Measurements from ENCODE around the gene USH1C. TPM values are rescaled to one million over a fixed set of nuclear protein-coding genes. Genes with fewer than 3 reads are reported as not detected.

Gene USH1C
- polyA plus RNA-seq, 3 donors from 2014 or later: not detected

DNA sequence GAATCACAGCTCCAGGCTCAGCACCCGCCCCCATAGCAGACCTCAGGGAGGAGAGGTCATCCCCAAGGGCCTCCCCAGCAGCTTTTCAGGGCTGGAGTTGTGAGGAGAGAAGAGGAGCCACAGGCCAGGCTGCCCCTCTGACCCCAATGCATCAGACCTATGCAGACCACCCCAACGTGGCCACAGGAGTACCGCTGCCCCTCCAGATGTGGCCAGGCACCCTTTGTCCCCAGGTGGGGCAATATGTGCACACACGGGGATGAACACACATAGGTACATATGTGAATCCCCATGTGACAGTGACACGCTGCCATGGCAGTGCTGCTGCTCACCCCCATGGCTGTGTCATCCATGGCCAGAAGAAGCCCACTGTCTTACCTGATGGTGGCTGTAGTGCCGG, 10.9 kb downstream of the USH1C start:
- no peak overlapping the region for H3K27ac Mint-ChIP-seq
- no peaks in the 10 kb centered on the region for H3K9me3 Mint-ChIP-seq
- no peak overlapping the region for H3K4me3 Mint-ChIP-seq
- no peaks in the 10 kb centered on the region for H3K4me1 Mint-ChIP-seq
- H3K27me3 Mint-ChIP-seq (ENCODE audit: low read depth in 3 of 3): peaks cover 0 to 1% (median 0%) of the 10 kb centered on the region in 3 donors
- no peaks in the 10 kb centered on the region for H3K36me3 Mint-ChIP-seq
- no peak for DNase-seq

DNA sequence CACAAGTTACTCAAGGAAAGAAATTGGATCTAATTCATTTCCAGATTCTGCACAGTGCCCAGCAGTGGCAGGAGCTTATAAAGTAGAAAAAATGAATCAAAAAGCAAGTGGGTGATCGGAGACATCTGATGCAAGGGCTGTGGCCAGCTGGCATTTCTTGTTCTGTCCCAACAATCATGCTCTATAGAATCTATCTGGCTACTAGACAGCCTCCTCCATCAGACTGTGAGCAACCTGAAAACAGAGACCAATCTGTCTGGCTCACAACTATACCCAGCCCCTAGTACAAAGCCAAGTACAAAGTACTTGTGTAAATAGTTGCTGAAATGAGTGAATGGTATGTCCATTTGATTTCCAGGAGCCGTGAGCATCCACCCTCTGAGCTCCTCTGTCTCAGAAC, 11.4 kb downstream of the USH1C start:
- Mint-ChIP-seq H3K4me1 (no peaks in the 10 kb centered on the region), H3K27me3 (ENCODE audit: low read depth in 3 of 3) (peaks cover 0 to 1% (median 0%) of the 10 kb centered on the region in 3 donors), H3K9me3 (no peaks in the 10 kb centered on the region), H3K27ac (no peak overlapping the region), H3K4me3 (no peak overlapping the region), H3K36me3 (no peaks in the 10 kb centered on the region)
- DNase-seq: no peak

DNA sequence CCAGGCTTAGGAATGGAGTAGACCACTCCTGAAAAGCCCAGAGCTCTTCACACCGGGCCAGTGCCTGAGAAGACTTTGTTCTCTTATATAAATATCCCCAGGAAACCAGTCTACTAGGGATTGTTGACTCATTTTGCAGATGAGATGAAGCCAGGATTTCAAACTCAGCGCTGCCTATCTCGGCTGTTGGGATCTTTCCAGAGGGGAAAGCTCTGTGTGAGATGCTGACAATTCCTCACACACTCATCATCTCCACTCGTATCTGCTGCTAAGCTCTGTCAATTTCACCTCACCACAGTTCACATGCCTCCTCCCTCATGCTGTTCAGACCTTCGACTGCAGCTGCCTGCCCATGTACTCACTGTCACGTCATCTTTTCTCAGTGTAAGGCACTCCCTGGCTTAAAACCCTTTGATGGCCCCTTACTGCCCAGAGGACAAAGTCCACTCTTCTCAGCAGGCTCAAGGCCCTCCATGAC, 12.5 kb downstream of the USH1C start:
- DNase-seq: no peak
- Mint-ChIP-seq H3K4me1 (no peaks in the 10 kb centered on the region), H3K9me3 (no peaks in the 10 kb centered on the region), H3K36me3 (no peaks in the 10 kb centered on the region), H3K27ac (no peak overlapping the region), H3K4me3 (no peak overlapping the region), H3K27me3 (ENCODE audit: low read depth in 3 of 3) (peaks cover 0 to 1% (median 0%) of the 10 kb centered on the region in 3 donors)

DNA sequence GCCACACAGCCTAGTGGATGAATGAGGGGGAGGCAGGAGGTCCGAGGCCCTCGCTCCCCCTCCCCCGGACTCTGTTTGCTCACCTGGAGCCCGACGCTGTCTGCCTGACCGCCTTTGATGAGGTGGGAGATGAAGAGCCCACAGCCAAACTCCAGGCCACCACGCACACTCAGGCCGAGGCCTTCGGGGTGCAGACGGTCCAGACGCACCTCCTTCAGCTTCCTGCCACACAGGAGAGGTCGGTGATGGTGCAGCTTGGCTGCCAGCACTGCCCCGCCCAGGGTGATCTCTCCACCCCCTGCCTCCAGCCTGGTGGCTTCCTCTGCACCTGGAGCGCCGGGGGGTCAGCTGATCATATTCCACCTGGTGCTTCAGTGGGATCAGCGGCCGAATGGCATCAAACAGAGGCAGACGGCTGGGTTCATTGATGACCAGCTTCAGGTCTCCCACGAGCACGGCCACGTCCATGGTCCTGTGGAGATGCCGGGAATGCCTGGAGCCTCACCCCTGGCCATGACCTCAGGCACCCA, 13.1 kb downstream of the USH1C start:
- no peaks in the 10 kb centered on the region for H3K4me1 Mint-ChIP-seq
- peaks cover 0 to 1% (median 0%) of the 10 kb centered on the region in 3 donors for H3K27me3 Mint-ChIP-seq (ENCODE audit: low read depth in 3 of 3)
- no peaks in the 10 kb centered on the region for H3K36me3 Mint-ChIP-seq
- no peaks in the 10 kb centered on the region for H3K9me3 Mint-ChIP-seq
- H3K27ac Mint-ChIP-seq: no peak overlapping the region
- H3K4me3 Mint-ChIP-seq: no peak overlapping the region
- no peak for DNase-seq

DNA sequence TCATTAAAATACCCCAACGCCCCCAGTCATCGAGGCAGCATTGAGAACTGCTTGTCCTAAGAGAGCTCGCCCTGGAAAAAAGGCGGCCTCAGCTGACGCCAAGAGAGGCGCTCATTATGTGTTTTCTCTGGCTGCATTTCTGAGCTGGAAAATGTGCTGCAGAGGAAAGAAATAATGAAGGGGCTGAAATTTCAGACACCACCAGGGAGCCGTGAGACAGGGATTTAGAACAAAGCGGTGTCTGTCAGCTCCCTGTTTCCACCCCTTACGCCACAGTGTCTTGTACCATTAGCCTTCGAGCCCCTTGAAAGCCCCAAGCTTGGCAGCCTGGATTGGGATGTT, 14.4 kb downstream of the USH1C start:
- no peak overlapping the region for H3K4me3 Mint-ChIP-seq
- no peaks in the 10 kb centered on the region for H3K4me1 Mint-ChIP-seq
- DNase-seq: no peak
- H3K27ac Mint-ChIP-seq: no peak overlapping the region
- no peaks in the 10 kb centered on the region for H3K36me3 Mint-ChIP-seq
- H3K27me3 Mint-ChIP-seq (ENCODE audit: low read depth in 3 of 3): peaks cover 0 to 1% (median 0%) of the 10 kb centered on the region in 3 donors
- H3K9me3 Mint-ChIP-seq: no peaks in the 10 kb centered on the region

DNA sequence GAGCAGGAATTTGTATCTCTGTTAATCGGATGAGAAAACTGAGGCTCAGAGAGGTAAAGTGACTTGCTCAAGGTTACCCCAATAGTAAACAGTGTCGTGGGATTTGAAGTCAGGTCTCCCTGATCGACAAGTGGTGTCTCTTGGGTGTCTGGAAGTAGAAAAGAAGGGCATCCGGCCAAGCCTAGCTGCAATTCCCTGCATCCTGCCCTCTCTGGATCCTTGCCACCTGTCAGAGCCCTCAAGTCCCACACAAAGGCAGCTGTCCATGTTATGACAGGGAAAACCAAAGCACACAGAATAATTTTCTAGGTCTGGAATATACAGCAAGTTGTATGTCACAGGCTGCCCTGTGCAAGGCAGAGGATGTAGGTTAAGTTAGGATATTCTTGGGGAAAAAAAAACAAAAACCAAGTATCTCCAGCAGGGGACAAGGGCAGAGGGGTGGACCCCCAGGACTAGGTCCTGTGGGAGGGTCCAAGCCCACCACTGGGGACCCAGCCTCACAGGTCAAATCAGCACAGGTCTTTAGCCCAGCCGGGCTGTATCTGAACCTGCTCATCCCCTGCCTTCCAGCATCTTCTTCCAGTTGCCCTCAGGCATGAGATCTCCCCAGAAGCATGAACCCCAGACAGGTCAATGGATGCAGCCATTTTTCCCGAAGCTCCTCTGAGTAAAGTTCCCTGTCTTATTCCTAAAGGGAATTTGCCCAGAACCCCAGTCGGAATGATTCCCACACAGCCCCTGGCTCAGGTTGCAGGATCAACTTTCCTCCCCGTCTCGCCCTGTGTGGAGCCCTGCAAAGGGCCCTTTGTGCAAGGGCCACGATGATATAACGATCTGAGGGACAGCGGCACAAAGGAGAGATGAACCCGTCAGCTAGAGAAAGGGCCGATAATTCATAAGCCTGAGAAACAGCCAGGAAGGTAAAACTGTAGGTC, 15.0 kb downstream of the USH1C start:
- Mint-ChIP-seq H3K4me3 (no peak overlapping the region), H3K27me3 (ENCODE audit: low read depth in 3 of 3) (peaks cover 0 to 1% (median 0%) of the 10 kb centered on the region in 3 donors), H3K27ac (no peak overlapping the region)

DNA sequence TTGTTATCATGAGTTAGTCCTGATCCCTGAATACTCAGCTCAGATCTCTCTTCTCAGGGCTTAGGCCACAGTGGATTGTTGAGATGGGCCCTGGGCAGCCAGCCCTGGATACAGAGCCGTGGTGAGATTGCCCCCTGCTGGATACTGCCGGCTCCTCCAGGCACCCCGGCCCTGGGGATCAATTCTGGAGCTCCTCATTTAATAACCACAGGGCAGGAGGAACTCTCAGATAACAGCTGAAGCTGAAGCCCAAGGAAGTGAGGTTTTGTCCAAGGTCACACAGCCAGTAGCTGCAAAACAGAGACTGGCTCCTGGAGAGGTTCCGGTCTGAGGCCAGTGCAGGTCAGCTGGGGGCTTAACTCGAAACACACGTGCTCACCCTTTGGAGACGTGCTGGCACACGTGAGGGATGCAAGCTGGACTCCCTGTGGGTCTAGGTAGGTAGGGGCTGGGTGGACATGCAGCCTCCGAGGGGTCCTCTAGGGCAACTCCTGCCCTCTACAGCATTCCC, 16.0 kb downstream of the USH1C start:
- Mint-ChIP-seq H3K9me3 (no peaks in the 10 kb centered on the region), H3K36me3 (no peaks in the 10 kb centered on the region), H3K27ac (no peak overlapping the region), H3K27me3 (ENCODE audit: low read depth in 3 of 3) (peaks cover 0 to 1% (median 0%) of the 10 kb centered on the region in 3 donors), H3K4me3 (no peak overlapping the region), H3K4me1 (no peaks in the 10 kb centered on the region)
- DNase-seq: peak in 2 of 3 donors; percentile 16 to 19

More for the DNA sequence above, 15.0 kb downstream of the USH1C start:
- Mint-ChIP-seq H3K4me1 (no peaks in the 10 kb centered on the region), H3K9me3 (no peaks in the 10 kb centered on the region), H3K36me3 (no peaks in the 10 kb centered on the region)
- no peak for DNase-seq

DNA sequence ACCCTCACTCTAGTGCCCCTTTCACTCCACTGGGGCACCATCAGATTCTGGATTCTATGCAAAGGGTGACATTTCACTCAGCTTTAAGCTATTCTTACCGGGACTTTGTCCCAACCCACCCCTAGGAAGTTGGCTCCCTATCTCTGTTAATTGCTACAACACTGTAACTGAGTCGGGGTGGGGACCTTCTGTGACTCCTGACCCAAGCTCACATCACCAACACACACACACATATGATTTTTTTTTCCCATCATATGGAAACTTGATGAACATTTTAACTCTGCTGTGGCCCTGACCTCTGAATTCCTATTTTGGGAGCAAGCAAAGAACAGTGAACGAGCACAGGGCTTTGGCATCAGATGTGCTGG, 16.6 kb downstream of the USH1C start:
- no peak overlapping the region for H3K27ac Mint-ChIP-seq
- H3K4me3 Mint-ChIP-seq: no peak overlapping the region
- H3K9me3 Mint-ChIP-seq: no peaks in the 10 kb centered on the region
- peaks cover 1 to 2% (median 2%) of the 10 kb centered on the region in 3 donors for H3K27me3 Mint-ChIP-seq (ENCODE audit: low read depth in 3 of 3)
- no peak for DNase-seq
- H3K4me1 Mint-ChIP-seq: no peaks in the 10 kb centered on the region
- no peaks in the 10 kb centered on the region for H3K36me3 Mint-ChIP-seq

DNA sequence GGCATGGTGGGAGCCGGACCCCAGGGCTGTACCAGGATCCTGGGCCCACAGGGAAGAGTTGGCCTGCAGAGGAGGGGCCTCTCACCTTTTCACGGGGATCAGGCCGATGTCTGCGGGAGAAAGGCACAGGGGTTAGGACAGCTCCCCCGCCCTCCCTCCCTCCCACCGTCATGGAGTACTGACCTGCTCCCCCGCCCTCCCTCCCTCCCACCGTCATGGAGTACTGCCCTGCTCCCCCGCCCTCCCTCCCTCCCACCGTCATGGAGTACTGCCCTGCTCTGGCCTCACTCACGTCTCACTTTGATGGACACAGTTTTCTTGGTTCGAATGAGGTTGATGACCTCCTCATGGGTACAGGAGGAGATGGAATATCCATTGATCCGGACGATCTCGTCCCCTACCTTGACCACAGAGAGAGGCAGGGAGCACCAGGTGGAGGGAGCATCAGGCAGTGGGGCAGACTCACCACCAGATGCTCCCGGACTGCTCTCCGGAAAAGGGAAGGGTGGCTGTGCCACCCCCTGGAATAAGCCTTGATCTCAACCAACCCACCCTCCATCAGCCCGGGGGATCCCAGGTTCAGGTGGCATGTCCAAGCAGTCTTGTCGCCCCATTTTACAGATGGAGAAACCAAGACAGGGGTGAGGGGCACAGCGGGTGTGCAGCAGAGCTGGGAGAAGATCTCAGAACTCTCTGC, 17.1 kb downstream of the USH1C start:
- peaks cover under 1 to 2% (median 2%) of the 10 kb centered on the region in 3 donors for H3K27me3 Mint-ChIP-seq (ENCODE audit: low read depth in 3 of 3)
- H3K9me3 Mint-ChIP-seq: no peaks in the 10 kb centered on the region
- no peak overlapping the region for H3K27ac Mint-ChIP-seq
- no peaks in the 10 kb centered on the region for H3K4me1 Mint-ChIP-seq
- H3K36me3 Mint-ChIP-seq: no peaks in the 10 kb centered on the region
- H3K4me3 Mint-ChIP-seq: no peak overlapping the region
- DNase-seq: no peak

DNA sequence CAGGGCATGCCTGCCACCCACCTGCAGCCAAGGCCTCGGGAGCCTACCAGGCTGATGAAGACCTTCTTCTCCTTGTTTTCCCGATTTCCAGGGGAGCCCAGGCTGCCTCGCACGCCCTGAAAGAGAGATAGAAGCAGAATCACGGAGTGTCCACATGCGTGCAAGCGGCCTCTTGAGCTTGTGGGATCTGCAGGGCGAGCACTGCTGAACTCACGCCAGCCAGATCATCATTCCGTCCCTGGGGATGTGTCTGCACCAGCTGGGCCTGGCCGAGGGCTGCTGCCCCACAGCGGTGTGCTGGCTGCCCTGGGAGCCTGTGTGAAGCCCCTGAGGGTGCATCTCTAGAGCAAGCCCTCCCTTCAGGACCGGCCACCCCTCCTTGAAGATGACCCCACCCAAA, 17.9 kb downstream of the USH1C start:
- H3K4me3 Mint-ChIP-seq: no peak overlapping the region
- DNase-seq: no peak
- no peaks in the 10 kb centered on the region for H3K9me3 Mint-ChIP-seq
- H3K36me3 Mint-ChIP-seq: no peaks in the 10 kb centered on the region
- no peaks in the 10 kb centered on the region for H3K4me1 Mint-ChIP-seq
- peaks cover 0 to 2% (median 2%) of the 10 kb centered on the region in 3 donors for H3K27me3 Mint-ChIP-seq (ENCODE audit: low read depth in 3 of 3)
- no peak overlapping the region for H3K27ac Mint-ChIP-seq

DNA sequence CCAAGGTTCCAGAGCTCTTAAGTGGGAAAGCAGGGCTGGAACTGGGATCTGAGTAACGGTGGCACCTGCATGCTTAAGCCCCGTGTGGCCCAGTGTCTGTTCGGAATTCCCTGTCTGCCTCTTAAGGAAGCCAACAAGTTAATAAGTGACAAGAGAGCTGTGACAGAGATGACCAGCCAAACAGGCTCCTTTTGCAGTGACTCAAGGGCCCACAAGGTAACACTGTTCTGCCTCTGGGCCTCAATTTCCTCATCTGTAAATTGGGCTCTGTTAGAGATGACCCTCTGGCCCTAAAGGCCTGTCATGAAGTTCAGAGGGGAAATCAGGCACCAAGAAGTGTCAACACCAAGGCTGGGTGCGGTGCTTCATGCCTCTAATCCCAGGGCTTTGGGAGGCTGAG, 18.6 kb downstream of the USH1C start:
- no peaks in the 10 kb centered on the region for H3K9me3 Mint-ChIP-seq
- peaks cover 0 to 2% (median 2%) of the 10 kb centered on the region in 3 donors for H3K27me3 Mint-ChIP-seq (ENCODE audit: low read depth in 3 of 3)
- H3K4me1 Mint-ChIP-seq: no peaks in the 10 kb centered on the region
- no peaks in the 10 kb centered on the region for H3K36me3 Mint-ChIP-seq
- no peak overlapping the region for H3K4me3 Mint-ChIP-seq
- H3K27ac Mint-ChIP-seq: no peak overlapping the region
- DNase-seq: no peak

DNA sequence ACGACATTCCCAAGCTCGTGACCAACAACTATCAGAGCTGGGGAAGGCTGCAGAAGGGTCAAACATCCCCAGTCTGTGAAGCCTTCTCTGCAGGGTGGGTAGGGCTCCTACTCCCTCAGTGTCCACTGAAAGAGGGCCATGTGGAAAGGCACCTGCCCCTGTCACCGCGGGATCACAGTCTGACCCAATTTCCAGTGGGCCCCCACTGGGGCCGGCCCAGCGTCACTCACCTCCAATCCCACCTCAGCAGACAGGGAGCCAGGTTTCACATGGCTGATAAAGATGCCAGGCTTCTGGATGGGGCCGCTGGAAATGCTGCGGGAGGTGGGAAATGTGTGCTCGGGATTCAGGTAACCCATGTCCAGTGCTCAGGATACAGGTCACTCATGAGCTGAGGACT, 20.0 kb downstream of the USH1C start:
- DNase-seq: no peak
- Mint-ChIP-seq H3K9me3 (no peaks in the 10 kb centered on the region), H3K36me3 (no peaks in the 10 kb centered on the region), H3K27ac (no peak overlapping the region), H3K4me3 (no peak overlapping the region), H3K27me3 (ENCODE audit: low read depth in 3 of 3) (peaks cover 1 to 2% (median 2%) of the 10 kb centered on the region in 3 donors), H3K4me1 (no peaks in the 10 kb centered on the region)

DNA sequence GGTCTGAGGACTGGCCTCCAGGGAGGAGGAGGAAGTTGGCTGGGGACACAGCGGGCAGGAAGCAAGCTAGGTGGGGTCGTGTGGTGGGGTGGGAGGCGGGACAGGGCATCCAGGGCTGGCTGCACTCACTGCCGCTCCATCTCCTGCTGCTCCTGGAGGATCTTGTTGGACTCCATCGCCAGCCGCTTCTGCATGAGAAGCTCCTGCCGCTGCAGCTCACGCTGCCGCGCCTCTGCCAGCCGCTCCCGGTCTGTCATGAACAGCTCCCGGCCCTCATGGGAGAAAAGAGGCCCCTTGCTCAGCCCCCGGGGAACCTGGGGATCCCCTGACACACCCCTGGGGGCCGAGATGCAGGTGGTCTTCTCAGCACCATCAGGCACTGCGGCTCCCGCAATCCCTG, 21.6 kb downstream of the USH1C start:
- Mint-ChIP-seq H3K27ac (no peak overlapping the region), H3K9me3 (no peaks in the 10 kb centered on the region)
- no peak for DNase-seq

More for the DNA sequence above, 21.6 kb downstream of the USH1C start:
- no peaks in the 10 kb centered on the region for H3K36me3 Mint-ChIP-seq
- H3K4me1 Mint-ChIP-seq: no peaks in the 10 kb centered on the region
- peaks cover 1 to 5% (median 2%) of the 10 kb centered on the region in 3 donors for H3K27me3 Mint-ChIP-seq (ENCODE audit: low read depth in 3 of 3)
- H3K4me3 Mint-ChIP-seq: no peak overlapping the region
